DND-41 (cell line): ENCODE data around the gene ART4.

Experiments
- CTCF ChIP-seq: IDR thresholded peaks from 2 replicates; pipeline ENCODE4 v1.5.1; 2012; ENCODE audit warnings: borderline replicate concordance, low read length, moderate library complexity, mild to moderate bottlenecking; ENCODE audit not compliant: poor library complexity, severe bottlenecking; ENCODE audit errors: extremely low read depth
- EZH2 ChIP-seq: IDR thresholded peaks from 3 replicates; pipeline ENCODE4 v1.6.1; 2012; ENCODE audit warnings: borderline replicate concordance, low read depth, mild to moderate bottlenecking, moderate library complexity, low read length, inconsistent platforms; ENCODE audit not compliant: severe bottlenecking

GRCh38 chr12:14853961-14854360, 10.6 kb upstream of the ART4 start:
- TF ChIP-seq EZH2 (no peak), CTCF (no peak)
